Hematopoietic multipotent progenitor cell treated with erythropoietin and hydrocortisone succinate and interleukin-3 and kit ligand, for 15 days (in vitro differentiated cells): ENCODE measurements around the gene FASN.
"Not testable (repeated sequence)": the region's sequence is repeated elsewhere in the genome, so short reads cannot be mapped to it uniquely, and the experiment has no call there.

ENCODE experiments used
- DNase-seq: peaks from one replicate; pipeline ENCODE4 v3.0.0-alpha.2; 2015; ENCODE audit warnings: low spot score

The FASN gene

GRCh38 chr17:82098169-82098938, at the start of gene FASN:
TSS of gene FASN (minus strand) at chr17:82098236. CDS start at chr17:82096445, 1,791 bp downstream.
- peak; percentile 90 for DNase-seq

- DNase-seq, result no peak
These were observed 48.9 kb upstream of the FASN start for GRCh38 chr17:82146663-82147654.

GRCh38 chr17:82145550-82146155, 47.6 kb upstream of the FASN start:
- DNase-seq, result no peak

- DNase-seq, result no peak
These were observed 45.3 kb upstream of the FASN start for GRCh38 chr17:82143333-82143732.

GRCh38 chr17:82139961-82140360, 41.9 kb upstream of the FASN start:
- not testable (repeated sequence) for DNase-seq

- no peak for DNase-seq
These were observed 40.5 kb upstream of the FASN start for GRCh38 chr17:82138511-82138992.

- no peak for DNase-seq
These were observed 36.1 kb upstream of the FASN start for GRCh38 chr17:82134101-82134500.

GRCh38 chr17:82133166-82133953, 35.3 kb upstream of the FASN start:
- DNase-seq, result not testable (repeated sequence)

- DNase-seq, result no peak
These were observed 31.1 kb upstream of the FASN start for GRCh38 chr17:82129095-82129494.

GRCh38 chr17:82128287-82128686, 30.3 kb upstream of the FASN start:
- DNase-seq, result no peak

GRCh38 chr17:82127704-82128103, 29.7 kb upstream of the FASN start:
- no peak for DNase-seq

- no peak for DNase-seq
These were observed 29.2 kb upstream of the FASN start for GRCh38 chr17:82127315-82127595.

GRCh38 chr17:82126556-82127314, 28.7 kb upstream of the FASN start:
- DNase-seq, result no peak

GRCh38 chr17:82124101-82124500, 26.1 kb upstream of the FASN start:
- no peak for DNase-seq

GRCh38 chr17:82121660-82122629, 23.9 kb upstream of the FASN start:
- DNase-seq, result no peak

- no peak for DNase-seq
These were observed 23.2 kb upstream of the FASN start for GRCh38 chr17:82121246-82121645.

- DNase-seq, result no peak
These were observed 22.1 kb upstream of the FASN start for GRCh38 chr17:82120148-82120547.

GRCh38 chr17:82118815-82119380, 20.9 kb upstream of the FASN start:
- no peak for DNase-seq

- no peak for DNase-seq
These were observed 20.3 kb upstream of the FASN start for GRCh38 chr17:82118168-82118814.
